ENCODE results near the gene FGB.

The FGB gene

GRCh38 chr4:154573190-154573870 lies 10.5 kb downstream of the FGB start:
- Histone ChIP-seq H3K36me3 (replicated peaks; ENCODE audit: insufficient read depth, low read length) (no peaks in the 10 kb centered on the region), H3K9me2 (replicated peaks; ENCODE audit: insufficient read depth, low read length) (no peaks in the 10 kb centered on the region), H3K9me3 (replicated peaks; ENCODE audit: insufficient read depth, low read length) (no peaks in the 10 kb centered on the region), H3K27me3 (replicated peaks; ENCODE audit: insufficient read depth, low read length) (no peaks in the 10 kb centered on the region), H3F3A (ENCODE audit: insufficient read depth, low read length) (no peaks in the 10 kb centered on the region), H3K4me2 (ENCODE audit: low read depth, low read length) (no peak overlapping the region), H2AFZ (ENCODE audit: low read length) (no peak overlapping the region), H3K79me2 (ENCODE audit: low read length) (no peaks in the 10 kb centered on the region), H3K4me1 (ENCODE audit: low read length) (no peaks in the 10 kb centered on the region), H3K27ac (ENCODE audit: low read length) (no peak overlapping the region), H3K4me3 (ENCODE audit: low read length) (no peak overlapping the region), H4K20me1 (ENCODE audit: insufficient read depth, low read length) (no peaks in the 10 kb centered on the region), H3K9ac (ENCODE audit: low read length) (no peak overlapping the region)
- TF ChIP-seq EZH2phosphoT487 (IDR thresholded peaks at IDR 0.05; ENCODE audit: low read length) (no peak), CTCF (IDR thresholded peaks at IDR 0.05; ENCODE audit: low read length) (no peak), EZH2 (optimal IDR thresholded peaks at IDR 0.05; ENCODE audit: low read depth, low read length) (no peak)
- DNase-seq: no peak

GRCh38 chr4:154574311-154574710 lies 11.5 kb downstream of the FGB start:
- Histone ChIP-seq H4K20me1 (ENCODE audit: insufficient read depth, low read length) (no peaks in the 10 kb centered on the region), H3K4me3 (ENCODE audit: low read length) (no peak overlapping the region), H3K36me3 (replicated peaks; ENCODE audit: insufficient read depth, low read length) (no peaks in the 10 kb centered on the region), H3K9ac (ENCODE audit: low read length) (no peak overlapping the region), H3F3A (ENCODE audit: insufficient read depth, low read length) (no peaks in the 10 kb centered on the region), H3K9me3 (replicated peaks; ENCODE audit: insufficient read depth, low read length) (no peaks in the 10 kb centered on the region), H3K27ac (ENCODE audit: low read length) (no peak overlapping the region), H3K4me1 (ENCODE audit: low read length) (no peaks in the 10 kb centered on the region), H3K9me2 (replicated peaks; ENCODE audit: insufficient read depth, low read length) (no peaks in the 10 kb centered on the region), H2AFZ (ENCODE audit: low read length) (no peak overlapping the region), H3K27me3 (replicated peaks; ENCODE audit: insufficient read depth, low read length) (no peaks in the 10 kb centered on the region), H3K4me2 (ENCODE audit: low read depth, low read length) (no peak overlapping the region), H3K79me2 (ENCODE audit: low read length) (no peaks in the 10 kb centered on the region)
- no peak for TF ChIP-seq EZH2 (optimal IDR thresholded peaks at IDR 0.05; ENCODE audit: low read depth, low read length)
- no peak for TF ChIP-seq EZH2phosphoT487 (IDR thresholded peaks at IDR 0.05; ENCODE audit: low read length)
- TF ChIP-seq CTCF (IDR thresholded peaks at IDR 0.05; ENCODE audit: low read length): no peak
- DNase-seq: no peak

- H3K79me2 ChIP-seq (ENCODE audit: low read length): no peaks in the 10 kb centered on the region
- H3K27ac ChIP-seq (ENCODE audit: low read length): no peak overlapping the region
- no peaks in the 10 kb centered on the region for H3K9me2 ChIP-seq (replicated peaks; ENCODE audit: insufficient read depth, low read length)
- H3K4me3 ChIP-seq (ENCODE audit: low read length): no peak overlapping the region
- H2AFZ ChIP-seq (ENCODE audit: low read length): no peak overlapping the region
- no peaks in the 10 kb centered on the region for H3K36me3 ChIP-seq (replicated peaks; ENCODE audit: insufficient read depth, low read length)
- no peak overlapping the region for H3K9ac ChIP-seq (ENCODE audit: low read length)
- no peaks in the 10 kb centered on the region for H3K27me3 ChIP-seq (replicated peaks; ENCODE audit: insufficient read depth, low read length)
- no peaks in the 10 kb centered on the region for H3K9me3 ChIP-seq (replicated peaks; ENCODE audit: insufficient read depth, low read length)
- no peak overlapping the region for H3K4me2 ChIP-seq (ENCODE audit: low read depth, low read length)
- TF ChIP-seq EZH2 (optimal IDR thresholded peaks at IDR 0.05; ENCODE audit: low read depth, low read length) (no peak), EZH2phosphoT487 (IDR thresholded peaks at IDR 0.05; ENCODE audit: low read length) (no peak), CTCF (IDR thresholded peaks at IDR 0.05; ENCODE audit: low read length) (no peak)
- H4K20me1 ChIP-seq (ENCODE audit: insufficient read depth, low read length): no peaks in the 10 kb centered on the region
- H3K4me1 ChIP-seq (ENCODE audit: low read length): no peaks in the 10 kb centered on the region
- H3F3A ChIP-seq (ENCODE audit: insufficient read depth, low read length): no peaks in the 10 kb centered on the region
- no peak for DNase-seq
Measured at GRCh38 chr4:154577324-154577723, 14.5 kb downstream of the FGB start.

All from MM.1S (cell line).